HL-60 (cell line): ENCODE results near the gene MACROD2.

Experiments
- CTCF ChIP-seq: IDR thresholded peaks from one replicate; pipeline ENCODE4 v1.5.1; 2011; ENCODE audit warnings: low read length, control low read depth, inconsistent platforms; ENCODE audit not compliant: insufficient read depth
- GABPA ChIP-seq: IDR thresholded peaks from 2 replicates; pipeline ENCODE4 v1.6.1; 2012; ENCODE audit warnings: low read depth
- POLR2AphosphoS5 ChIP-seq: IDR thresholded peaks from 2 replicates; pipeline ENCODE4 v1.6.1; 2012; ENCODE audit warnings: low read depth
- SPI1 ChIP-seq: IDR thresholded peaks from 2 replicates; pipeline ENCODE4 v1.6.1; 2012; ENCODE audit warnings: low read depth, mild to moderate bottlenecking, borderline replicate concordance
- TF ChIP-seq, protein P1 (sequence below): IDR thresholded peaks from 2 replicates; pipeline ENCODE4 v1.6.1; 2012; ENCODE audit warnings: low read depth; ENCODE audit not compliant: insufficient replicate concordance

- TF ChIP-seq CTCF (no peak), POLR2AphosphoS5 (no peak), GABPA (no peak), SPI1 (no peak)
- TF ChIP-seq, protein P1, sequence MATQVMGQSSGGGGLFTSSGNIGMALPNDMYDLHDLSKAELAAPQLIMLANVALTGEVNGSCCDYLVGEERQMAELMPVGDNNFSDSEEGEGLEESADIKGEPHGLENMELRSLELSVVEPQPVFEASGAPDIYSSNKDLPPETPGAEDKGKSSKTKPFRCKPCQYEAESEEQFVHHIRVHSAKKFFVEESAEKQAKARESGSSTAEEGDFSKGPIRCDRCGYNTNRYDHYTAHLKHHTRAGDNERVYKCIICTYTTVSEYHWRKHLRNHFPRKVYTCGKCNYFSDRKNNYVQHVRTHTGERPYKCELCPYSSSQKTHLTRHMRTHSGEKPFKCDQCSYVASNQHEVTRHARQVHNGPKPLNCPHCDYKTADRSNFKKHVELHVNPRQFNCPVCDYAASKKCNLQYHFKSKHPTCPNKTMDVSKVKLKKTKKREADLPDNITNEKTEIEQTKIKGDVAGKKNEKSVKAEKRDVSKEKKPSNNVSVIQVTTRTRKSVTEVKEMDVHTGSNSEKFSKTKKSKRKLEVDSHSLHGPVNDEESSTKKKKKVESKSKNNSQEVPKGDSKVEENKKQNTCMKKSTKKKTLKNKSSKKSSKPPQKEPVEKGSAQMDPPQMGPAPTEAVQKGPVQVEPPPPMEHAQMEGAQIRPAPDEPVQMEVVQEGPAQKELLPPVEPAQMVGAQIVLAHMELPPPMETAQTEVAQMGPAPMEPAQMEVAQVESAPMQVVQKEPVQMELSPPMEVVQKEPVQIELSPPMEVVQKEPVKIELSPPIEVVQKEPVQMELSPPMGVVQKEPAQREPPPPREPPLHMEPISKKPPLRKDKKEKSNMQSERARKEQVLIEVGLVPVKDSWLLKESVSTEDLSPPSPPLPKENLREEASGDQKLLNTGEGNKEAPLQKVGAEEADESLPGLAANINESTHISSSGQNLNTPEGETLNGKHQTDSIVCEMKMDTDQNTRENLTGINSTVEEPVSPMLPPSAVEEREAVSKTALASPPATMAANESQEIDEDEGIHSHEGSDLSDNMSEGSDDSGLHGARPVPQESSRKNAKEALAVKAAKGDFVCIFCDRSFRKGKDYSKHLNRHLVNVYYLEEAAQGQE: no peak
Observed at GRCh38 chr20:14407336-14407735, 412.0 kb downstream of the MACROD2 start.
